ENCODE results near the gene GPATCH2.

GPATCH2 gene

DNA sequence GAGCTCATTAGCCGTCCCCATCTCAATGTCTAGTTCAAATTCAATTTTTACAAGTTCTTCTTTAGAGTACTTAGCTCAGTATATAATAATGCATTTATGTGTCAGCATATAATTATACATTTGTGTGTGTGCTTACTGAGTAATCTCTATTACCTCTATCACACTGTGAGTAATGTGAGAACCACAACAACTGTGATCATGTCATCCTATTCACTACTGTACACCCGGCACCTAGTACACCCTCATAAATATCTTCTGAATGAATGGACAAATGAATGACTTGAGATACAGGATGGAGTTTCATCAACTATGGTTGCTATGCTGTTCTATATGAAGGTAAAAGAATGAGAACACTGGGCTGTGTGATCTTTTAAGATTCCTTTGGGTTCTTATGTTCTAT, 124.0 kb downstream of the GPATCH2 start:
- no peak overlapping the region for H3K4me3 ChIP-seq (replicated peaks; ENCODE audit: insufficient read depth, low read length)
- H3K27me3 ChIP-seq (ENCODE audit: insufficient read depth, poor library complexity, severe bottlenecking) = no peaks in the 10 kb centered on the region
- no peak overlapping the region for H3K27ac ChIP-seq (replicated peaks)
- no peak for DNase-seq (ENCODE audit: low read depth in 1 of 2, low spot score in 1 of 2)
- TF ChIP-seq POLR2AphosphoS5 (IDR thresholded peaks at IDR 0.05; ENCODE audit: low read depth) = no peak
- TF ChIP-seq, protein P1, sequence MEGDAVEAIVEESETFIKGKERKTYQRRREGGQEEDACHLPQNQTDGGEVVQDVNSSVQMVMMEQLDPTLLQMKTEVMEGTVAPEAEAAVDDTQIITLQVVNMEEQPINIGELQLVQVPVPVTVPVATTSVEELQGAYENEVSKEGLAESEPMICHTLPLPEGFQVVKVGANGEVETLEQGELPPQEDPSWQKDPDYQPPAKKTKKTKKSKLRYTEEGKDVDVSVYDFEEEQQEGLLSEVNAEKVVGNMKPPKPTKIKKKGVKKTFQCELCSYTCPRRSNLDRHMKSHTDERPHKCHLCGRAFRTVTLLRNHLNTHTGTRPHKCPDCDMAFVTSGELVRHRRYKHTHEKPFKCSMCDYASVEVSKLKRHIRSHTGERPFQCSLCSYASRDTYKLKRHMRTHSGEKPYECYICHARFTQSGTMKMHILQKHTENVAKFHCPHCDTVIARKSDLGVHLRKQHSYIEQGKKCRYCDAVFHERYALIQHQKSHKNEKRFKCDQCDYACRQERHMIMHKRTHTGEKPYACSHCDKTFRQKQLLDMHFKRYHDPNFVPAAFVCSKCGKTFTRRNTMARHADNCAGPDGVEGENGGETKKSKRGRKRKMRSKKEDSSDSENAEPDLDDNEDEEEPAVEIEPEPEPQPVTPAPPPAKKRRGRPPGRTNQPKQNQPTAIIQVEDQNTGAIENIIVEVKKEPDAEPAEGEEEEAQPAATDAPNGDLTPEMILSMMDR (IDR thresholded peaks at IDR 0.05; ENCODE audit: insufficient read depth, low read length) = no peak
- no peak for TF ChIP-seq GABPA (IDR thresholded peaks at IDR 0.05; ENCODE audit: low read depth)
- no peak for TF ChIP-seq SPI1 (IDR thresholded peaks at IDR 0.05; ENCODE audit: borderline replicate concordance, low read depth)
- TF ChIP-seq, protein P2, sequence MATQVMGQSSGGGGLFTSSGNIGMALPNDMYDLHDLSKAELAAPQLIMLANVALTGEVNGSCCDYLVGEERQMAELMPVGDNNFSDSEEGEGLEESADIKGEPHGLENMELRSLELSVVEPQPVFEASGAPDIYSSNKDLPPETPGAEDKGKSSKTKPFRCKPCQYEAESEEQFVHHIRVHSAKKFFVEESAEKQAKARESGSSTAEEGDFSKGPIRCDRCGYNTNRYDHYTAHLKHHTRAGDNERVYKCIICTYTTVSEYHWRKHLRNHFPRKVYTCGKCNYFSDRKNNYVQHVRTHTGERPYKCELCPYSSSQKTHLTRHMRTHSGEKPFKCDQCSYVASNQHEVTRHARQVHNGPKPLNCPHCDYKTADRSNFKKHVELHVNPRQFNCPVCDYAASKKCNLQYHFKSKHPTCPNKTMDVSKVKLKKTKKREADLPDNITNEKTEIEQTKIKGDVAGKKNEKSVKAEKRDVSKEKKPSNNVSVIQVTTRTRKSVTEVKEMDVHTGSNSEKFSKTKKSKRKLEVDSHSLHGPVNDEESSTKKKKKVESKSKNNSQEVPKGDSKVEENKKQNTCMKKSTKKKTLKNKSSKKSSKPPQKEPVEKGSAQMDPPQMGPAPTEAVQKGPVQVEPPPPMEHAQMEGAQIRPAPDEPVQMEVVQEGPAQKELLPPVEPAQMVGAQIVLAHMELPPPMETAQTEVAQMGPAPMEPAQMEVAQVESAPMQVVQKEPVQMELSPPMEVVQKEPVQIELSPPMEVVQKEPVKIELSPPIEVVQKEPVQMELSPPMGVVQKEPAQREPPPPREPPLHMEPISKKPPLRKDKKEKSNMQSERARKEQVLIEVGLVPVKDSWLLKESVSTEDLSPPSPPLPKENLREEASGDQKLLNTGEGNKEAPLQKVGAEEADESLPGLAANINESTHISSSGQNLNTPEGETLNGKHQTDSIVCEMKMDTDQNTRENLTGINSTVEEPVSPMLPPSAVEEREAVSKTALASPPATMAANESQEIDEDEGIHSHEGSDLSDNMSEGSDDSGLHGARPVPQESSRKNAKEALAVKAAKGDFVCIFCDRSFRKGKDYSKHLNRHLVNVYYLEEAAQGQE (IDR thresholded peaks at IDR 0.05; ENCODE audit: insufficient replicate concordance, low read depth) = no peak

DNA sequence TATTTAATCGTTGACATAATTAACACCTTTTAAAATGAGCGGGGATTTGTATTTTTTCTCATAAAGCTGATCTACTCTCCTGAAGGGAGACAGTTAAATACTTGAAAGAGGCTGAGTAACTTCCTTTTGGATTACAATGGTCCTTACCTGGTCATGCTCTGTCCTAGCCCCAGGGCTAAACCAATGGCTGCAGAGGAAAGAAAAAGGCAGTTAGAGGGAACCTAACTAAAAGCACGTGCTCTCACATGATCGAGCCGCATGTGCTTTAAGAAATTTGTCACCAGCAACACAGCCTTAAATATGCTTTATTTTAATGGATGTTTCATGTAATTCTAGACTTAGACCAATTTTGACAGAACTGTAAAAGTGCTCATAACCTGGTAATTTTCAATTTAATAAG, 132.7 kb downstream of the GPATCH2 start:
- Histone ChIP-seq H3K27ac (replicated peaks) (no peak overlapping the region), H3K27me3 (ENCODE audit: insufficient read depth, poor library complexity, severe bottlenecking) (no peaks in the 10 kb centered on the region), H3K4me3 (replicated peaks; ENCODE audit: insufficient read depth, low read length) (no peak overlapping the region)
- TF ChIP-seq, protein P1 (IDR thresholded peaks at IDR 0.05; ENCODE audit: insufficient read depth, low read length) = no peak
- TF ChIP-seq POLR2AphosphoS5 (IDR thresholded peaks at IDR 0.05; ENCODE audit: low read depth) (no peak), SPI1 (IDR thresholded peaks at IDR 0.05; ENCODE audit: borderline replicate concordance, low read depth) (no peak)
- DNase-seq (ENCODE audit: low read depth in 1 of 2, low spot score in 1 of 2) = no peak

DNA sequence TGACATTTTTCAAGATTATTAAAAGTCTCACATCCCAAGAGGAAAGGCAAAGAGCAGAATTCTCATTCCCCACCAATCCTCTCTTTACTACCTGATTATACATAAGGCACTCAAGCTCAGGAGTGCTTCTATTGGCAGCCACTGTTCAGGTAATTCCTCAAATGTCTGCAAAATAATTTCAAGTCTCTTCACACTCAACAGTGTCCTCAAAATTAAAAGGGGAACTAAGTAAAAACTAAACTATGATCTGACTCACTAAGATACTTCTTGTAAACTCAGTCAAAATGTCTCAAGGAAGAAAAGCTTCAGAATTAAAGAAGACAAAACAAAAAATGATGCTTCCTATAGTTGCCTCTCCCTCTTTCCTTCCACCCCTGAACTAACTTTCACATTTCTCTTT, 135.6 kb downstream of the GPATCH2 start:
- DNase-seq (ENCODE audit: low read depth in 1 of 2, low spot score in 1 of 2) = no peak
- TF ChIP-seq SPI1 (IDR thresholded peaks at IDR 0.05; ENCODE audit: borderline replicate concordance, low read depth) (no peak), POLR2AphosphoS5 (IDR thresholded peaks at IDR 0.05; ENCODE audit: low read depth) (no peak), GABPA (IDR thresholded peaks at IDR 0.05; ENCODE audit: low read depth) (no peak)
- TF ChIP-seq, protein P2 (IDR thresholded peaks at IDR 0.05; ENCODE audit: insufficient replicate concordance, low read depth) = no peak
- TF ChIP-seq, protein P1 (IDR thresholded peaks at IDR 0.05; ENCODE audit: insufficient read depth, low read length) = no peak
- Histone ChIP-seq H3K4me3 (replicated peaks; ENCODE audit: insufficient read depth, low read length) (no peak overlapping the region), H3K27ac (replicated peaks) (no peak overlapping the region), H3K27me3 (ENCODE audit: insufficient read depth, poor library complexity, severe bottlenecking) (no peaks in the 10 kb centered on the region)

DNA sequence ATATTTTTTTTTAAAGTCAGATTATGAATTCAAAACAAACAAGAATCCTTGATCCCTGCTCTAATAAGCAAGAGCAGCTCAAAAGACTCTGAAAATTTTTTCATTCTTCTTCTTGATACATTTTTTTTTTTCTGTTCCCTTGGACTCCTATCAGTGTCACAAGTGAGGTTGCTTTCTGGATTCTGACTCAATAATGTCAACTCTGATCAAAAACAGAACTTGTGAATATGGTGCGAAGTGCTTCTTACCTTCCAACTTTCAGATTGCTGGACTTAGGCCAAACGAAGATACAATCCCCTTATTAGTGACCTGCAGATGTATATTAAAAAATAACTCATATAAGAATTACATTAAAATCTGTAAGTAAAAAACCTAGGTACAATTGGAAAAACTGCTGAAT, 136.1 kb downstream of the GPATCH2 start:
- Histone ChIP-seq H3K4me3 (replicated peaks; ENCODE audit: insufficient read depth, low read length) (no peak overlapping the region), H3K27ac (replicated peaks) (no peak overlapping the region), H3K27me3 (ENCODE audit: insufficient read depth, poor library complexity, severe bottlenecking) (no peaks in the 10 kb centered on the region)
- TF ChIP-seq, protein P1 (IDR thresholded peaks at IDR 0.05; ENCODE audit: insufficient read depth, low read length) = no peak
- no peak for TF ChIP-seq GABPA (IDR thresholded peaks at IDR 0.05; ENCODE audit: low read depth)
- TF ChIP-seq SPI1 (IDR thresholded peaks at IDR 0.05; ENCODE audit: borderline replicate concordance, low read depth) = no peak
- TF ChIP-seq POLR2AphosphoS5 (IDR thresholded peaks at IDR 0.05; ENCODE audit: low read depth) = no peak
- TF ChIP-seq, protein P2 (IDR thresholded peaks at IDR 0.05; ENCODE audit: insufficient replicate concordance, low read depth) = no peak
- no peak for DNase-seq (ENCODE audit: low read depth in 1 of 2, low spot score in 1 of 2)
